GM10248 (cell line): ENCODE measurements around the gene ADGRF5.

ENCODE experiments used
- CTCF ChIA-PET: fragments of 300-600 bp; sonication (Branson Sonifier 250); formaldehyde crosslinking; extraction: SDS; loops from one replicate; lab custom pipeline; 2021; ENCODE audit warnings: antibody characterized with exemption; lab: Yijun Ruan, JAX
- POLR2A ChIA-PET: fragments of 350-650 bp; sonication (Branson Sonifier 250); formaldehyde crosslinking; extraction: SDS; loops from one replicate; lab custom pipeline; 2020; ENCODE audit warnings: antibody characterized with exemption; lab: Yijun Ruan, JAX
- DNase-seq: peaks from one replicate; pipeline ENCODE4 v3.0.0; 2012; ENCODE audit errors: extremely low spot score
- TF ChIP-seq, protein P1 (sequence below): IDR thresholded peaks from 2 replicates; pipeline ENCODE4 v1.5.1; 2012; ENCODE audit warnings: mild to moderate bottlenecking, low read depth; ENCODE audit errors: extremely low read depth, missing control alignments, control extremely low read depth

Gene ADGRF5

DNA sequence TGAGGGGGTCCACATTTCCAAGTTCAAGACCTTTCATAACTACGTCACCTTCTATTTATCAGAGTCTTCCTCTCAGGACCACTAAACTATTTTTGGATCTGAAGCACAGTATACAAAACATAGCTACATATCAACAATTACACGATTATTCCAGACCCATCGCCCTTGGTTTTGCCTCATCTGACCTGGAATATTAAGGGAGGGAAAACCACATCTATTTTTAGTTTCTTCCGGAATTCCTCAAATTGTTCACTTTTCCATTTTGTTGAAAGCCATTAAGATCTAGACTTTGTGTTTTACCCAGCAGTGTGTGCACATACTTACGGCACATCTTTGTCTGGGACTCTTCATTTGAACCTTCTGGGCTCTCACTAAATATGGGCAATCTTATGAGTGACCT is 12.0 kb upstream of the ADGRF5 start:
- DNase-seq, result no peak
- TF ChIP-seq, protein P1, sequence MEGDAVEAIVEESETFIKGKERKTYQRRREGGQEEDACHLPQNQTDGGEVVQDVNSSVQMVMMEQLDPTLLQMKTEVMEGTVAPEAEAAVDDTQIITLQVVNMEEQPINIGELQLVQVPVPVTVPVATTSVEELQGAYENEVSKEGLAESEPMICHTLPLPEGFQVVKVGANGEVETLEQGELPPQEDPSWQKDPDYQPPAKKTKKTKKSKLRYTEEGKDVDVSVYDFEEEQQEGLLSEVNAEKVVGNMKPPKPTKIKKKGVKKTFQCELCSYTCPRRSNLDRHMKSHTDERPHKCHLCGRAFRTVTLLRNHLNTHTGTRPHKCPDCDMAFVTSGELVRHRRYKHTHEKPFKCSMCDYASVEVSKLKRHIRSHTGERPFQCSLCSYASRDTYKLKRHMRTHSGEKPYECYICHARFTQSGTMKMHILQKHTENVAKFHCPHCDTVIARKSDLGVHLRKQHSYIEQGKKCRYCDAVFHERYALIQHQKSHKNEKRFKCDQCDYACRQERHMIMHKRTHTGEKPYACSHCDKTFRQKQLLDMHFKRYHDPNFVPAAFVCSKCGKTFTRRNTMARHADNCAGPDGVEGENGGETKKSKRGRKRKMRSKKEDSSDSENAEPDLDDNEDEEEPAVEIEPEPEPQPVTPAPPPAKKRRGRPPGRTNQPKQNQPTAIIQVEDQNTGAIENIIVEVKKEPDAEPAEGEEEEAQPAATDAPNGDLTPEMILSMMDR, result no peak
- POLR2A ChIA-PET, result no interaction called here
- CTCF ChIA-PET, result no interaction called here

DNA sequence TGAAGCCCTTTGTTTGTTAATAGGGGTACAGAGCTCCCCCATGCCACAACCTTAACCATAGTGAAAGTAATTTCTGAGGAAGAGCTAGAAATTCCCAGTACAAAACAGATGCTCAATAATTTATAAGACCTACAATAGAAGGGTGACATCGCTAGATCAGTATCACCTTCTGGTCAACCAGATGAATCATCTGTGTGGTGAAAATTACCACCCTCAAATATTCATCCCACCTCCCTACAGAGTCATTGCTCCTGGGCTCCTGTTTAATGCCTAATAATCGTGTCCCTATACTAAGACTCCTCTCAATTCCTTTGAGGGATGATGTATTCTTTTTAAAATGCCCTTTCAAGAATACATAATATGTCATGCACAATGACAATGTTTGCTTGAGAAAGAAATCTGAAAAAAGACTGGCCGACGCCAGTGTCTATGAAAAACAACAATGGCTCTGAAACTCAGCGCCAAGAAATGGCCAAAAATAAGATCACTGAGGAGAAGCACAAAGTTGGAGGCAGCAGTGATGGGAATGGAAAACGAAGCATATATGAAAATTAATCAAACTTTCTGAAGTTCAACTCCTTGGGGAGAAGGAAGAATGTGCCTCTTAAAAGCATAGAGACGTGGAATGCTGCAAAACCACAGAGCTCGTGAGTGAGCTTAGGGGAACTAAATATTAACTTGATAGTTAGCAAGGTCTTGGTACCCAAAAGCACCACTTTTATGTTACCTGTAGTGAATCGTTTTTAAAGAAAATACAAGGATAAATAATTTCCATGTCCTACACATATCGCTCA is 11.0 kb upstream of the ADGRF5 start:
- POLR2A ChIA-PET, result no interaction called here
- DNase-seq, result no peak
- TF ChIP-seq, protein P1, result no peak
- CTCF ChIA-PET, result no interaction called here

DNA sequence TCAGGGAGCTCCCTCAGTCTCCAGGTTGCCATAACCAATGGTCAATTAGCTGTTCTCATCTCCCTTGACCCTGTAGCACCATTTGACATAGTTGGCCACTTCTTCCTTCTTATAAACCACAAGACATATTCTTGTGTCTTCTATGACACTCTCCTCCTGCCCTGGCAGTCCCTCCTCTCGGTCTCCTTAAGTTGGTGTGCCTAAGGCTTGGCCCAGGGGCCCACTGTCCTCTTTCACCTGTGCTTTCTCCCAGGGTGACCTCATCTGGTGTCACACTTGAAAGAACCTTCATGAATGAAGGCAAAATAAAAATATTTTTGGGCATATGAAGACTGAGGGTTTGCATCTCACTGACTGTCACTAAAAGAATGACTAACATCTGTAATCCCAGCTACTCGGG is 9.7 kb upstream of the ADGRF5 start:
- ChIA-PET CTCF (no interaction called here), POLR2A (no interaction called here)
- DNase-seq, result no peak
- TF ChIP-seq, protein P1, result no peak

DNA sequence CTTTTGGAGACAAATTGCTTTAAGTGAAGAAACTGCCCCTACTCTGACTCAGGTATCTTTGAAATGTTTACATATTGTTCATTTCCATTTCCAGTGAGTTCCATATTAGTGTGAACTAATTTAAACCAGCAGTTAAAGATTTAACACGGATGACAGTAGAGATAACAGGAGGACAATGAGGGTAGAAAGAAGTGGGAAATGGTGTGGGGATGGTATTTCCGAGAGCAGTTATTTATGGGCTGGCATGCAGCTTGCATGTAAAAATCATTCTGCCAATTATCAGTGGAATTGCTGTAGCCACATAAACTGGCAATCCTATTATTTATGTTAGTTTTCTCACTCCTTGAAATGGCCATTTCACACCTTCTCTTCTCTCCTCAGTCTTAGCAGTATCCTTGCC is 8.6 kb upstream of the ADGRF5 start:
- TF ChIP-seq, protein P1, result no peak
- CTCF ChIA-PET, result no interaction called here
- POLR2A ChIA-PET, result no interaction called here
- no peak for DNase-seq

DNA sequence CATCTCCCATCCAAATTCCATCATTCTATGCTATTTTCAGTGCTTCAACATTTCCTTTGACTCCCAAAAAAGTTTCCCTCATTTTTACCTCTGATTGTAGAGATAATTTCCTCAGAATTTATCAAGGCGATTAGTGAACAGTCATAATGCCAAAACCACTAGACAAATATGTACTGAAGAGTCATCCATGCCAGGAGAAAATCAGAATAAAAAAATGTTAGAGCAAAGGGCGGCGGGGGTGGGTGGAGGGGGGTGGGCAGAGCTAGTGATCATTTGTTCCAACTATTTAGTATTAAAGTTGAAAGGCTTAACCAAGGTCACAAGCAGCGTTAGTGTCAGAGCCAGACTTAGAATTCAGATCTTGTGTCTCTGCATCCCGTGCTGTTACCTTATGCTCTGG is 5.3 kb upstream of the ADGRF5 start:
- ChIA-PET POLR2A (no interaction called here), CTCF (no interaction called here)
- DNase-seq, result no peak
- TF ChIP-seq, protein P1, result no peak

DNA sequence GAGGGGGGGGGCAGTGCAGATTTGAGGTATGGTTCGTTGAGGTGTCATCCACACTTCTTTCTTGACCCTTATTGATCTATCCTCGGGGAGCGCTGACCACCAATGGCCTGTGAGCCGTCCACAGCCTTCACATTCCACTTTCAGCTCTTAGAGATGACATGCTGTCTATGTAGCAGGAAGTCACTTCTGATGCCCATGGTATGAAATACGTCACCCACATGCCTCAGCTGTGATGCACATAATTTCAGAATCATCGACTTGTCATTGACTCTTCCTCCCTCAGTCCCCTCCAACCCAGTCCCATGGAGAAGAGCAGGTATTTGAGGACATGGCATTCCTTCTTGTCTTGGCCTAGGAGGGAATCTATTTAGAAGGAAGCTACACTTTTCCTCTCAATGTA is 4.7 kb upstream of the ADGRF5 start:
- TF ChIP-seq, protein P1, result no peak
- CTCF ChIA-PET, result no interaction called here
- POLR2A ChIA-PET, result no interaction called here
- DNase-seq, result no peak
